Nasal cavity respiratory epithelium epithelial cell of viscerocranial mucosa (primary cell): ENCODE measurements around the gene EIF2S3B. TPM values are rescaled to one million over a fixed set of nuclear protein-coding genes. Genes with fewer than 3 reads are reported as not detected.

Experiments
- total RNA-seq: library from RNA; depleted of rRNA; stranded (reverse); fragments of >200 nt; gene quantifications from 2 replicates; pipeline ENCODE4 v1.2.3, GENCODE V29; 2014

EIF2S3B gene
- total RNA-seq, result 0.68 and 7.4 TPM in 2 replicates

GRCh38 chr12:10505620-10506019 is at the start of gene EIF2S3B:
TSS of gene EIF2S3B (plus strand) at chr12:10505890. CDS start at chr12:10505903, 13 bp downstream.

Other genes starting within 250 kb of the EIF2S3B start
- under 0.01 and 0.50 TPM in 2 replicates for gene KLRD1, start 198.0 kb upstream of the EIF2S3B start, total RNA-seq
- 0.07 TPM in 1 of 2 replicates, not detected in the other for gene KLRK1, start 115.8 kb upstream of the EIF2S3B start, total RNA-seq
- gene KLRC4, start 96.1 kb upstream of the EIF2S3B start, total RNA-seq, result not detected in 2 replicates
- not detected in 2 replicates for gene KLRC3, start 85.3 kb upstream of the EIF2S3B start, total RNA-seq
- gene KLRC2, start 69.9 kb upstream of the EIF2S3B start, total RNA-seq, result 0.14 TPM in 1 of 2 replicates, not detected in the other
- gene KLRC1, start 52.5 kb upstream of the EIF2S3B start, total RNA-seq, result not detected in 2 replicates
- 14.6 and 17.1 TPM in 2 replicates for gene MAGOHB, start 107.7 kb downstream of the EIF2S3B start, total RNA-seq
- 1.4 and 2.8 TPM in 2 replicates for gene STYK1, start 168.2 kb downstream of the EIF2S3B start, total RNA-seq
- 186 and 340 TPM in 2 replicates for gene YBX3, start 217.4 kb downstream of the EIF2S3B start, total RNA-seq